H9 (cell line): Measurements from ENCODE around the gene SLC22A2. TPM values are rescaled to one million over a fixed set of nuclear protein-coding genes. Genes with fewer than 3 reads are reported as not detected.

Source experiments
- DNase-seq: peaks from one replicate; pipeline ENCODE4 v3.0.0-alpha.2; 2017
- H2AFZ ChIP-seq: one replicate; pipeline ENCODE4 v1.6.1; 2013; ENCODE audit warnings: mild to moderate bottlenecking, low read length, control low read depth, moderate library complexity
- H2AK5ac ChIP-seq: 2 replicates; pipeline ENCODE4 v1.6.1; 2013; ENCODE audit warnings: low read length, control low read depth, mixed read lengths; ENCODE audit not compliant: insufficient read length
- H2BK120ac ChIP-seq: one replicate; pipeline ENCODE4 v1.6.1; 2013; ENCODE audit warnings: low read depth, mild to moderate bottlenecking, low read length, control low read depth, inconsistent platforms; ENCODE audit not compliant: poor library complexity, severe bottlenecking
- H2BK12ac ChIP-seq: 2 replicates; pipeline ENCODE4 v1.6.1; 2013; ENCODE audit warnings: low read length, control low read depth, mixed read lengths, low read depth; ENCODE audit not compliant: insufficient read length
- H2BK15ac ChIP-seq: 2 replicates; pipeline ENCODE4 v1.6.1; 2013; ENCODE audit warnings: low read depth, low read length, control low read depth
- H2BK20ac ChIP-seq: one replicate; pipeline ENCODE4 v1.6.1; 2013; ENCODE audit warnings: low read depth, mild to moderate bottlenecking, low read length, control low read depth, inconsistent platforms; ENCODE audit not compliant: poor library complexity, severe bottlenecking
- H2BK5ac ChIP-seq: 2 replicates; pipeline ENCODE4 v1.6.1; 2013; ENCODE audit warnings: low read length, control low read depth, mixed read lengths; ENCODE audit not compliant: insufficient read length
- H3K14ac ChIP-seq: 2 replicates; pipeline ENCODE4 v1.6.1; 2013; ENCODE audit warnings: low read length, control low read depth; ENCODE audit not compliant: insufficient read depth
- H3K18ac ChIP-seq: 2 replicates; pipeline ENCODE4 v1.6.1; 2013; ENCODE audit warnings: low read depth, mild to moderate bottlenecking, mixed read lengths, low read length, control low read depth; ENCODE audit not compliant: insufficient read length
- H3K23ac ChIP-seq: 2 replicates; pipeline ENCODE4 v1.6.1; 2013; ENCODE audit warnings: low read length, control low read depth, mixed read lengths, low read depth; ENCODE audit not compliant: insufficient read length
- H3K23me2 ChIP-seq: 2 replicates; pipeline ENCODE4 v1.6.1; 2013; ENCODE audit warnings: low read depth, mild to moderate bottlenecking, mixed read lengths, low read length, control low read depth; ENCODE audit not compliant: insufficient read length, poor library complexity, severe bottlenecking
- H3K27ac ChIP-seq: 2 replicates; pipeline ENCODE4 v1.5.1; 2013; ENCODE audit warnings: low read length, control low read depth, mixed read lengths, low read depth; ENCODE audit not compliant: insufficient read length
- H3K27me3 ChIP-seq: 2 replicates; pipeline ENCODE4 v1.6.1; 2013; ENCODE audit warnings: low read length, control low read depth, inconsistent platforms; ENCODE audit not compliant: insufficient read depth
- H3K4ac ChIP-seq: 2 replicates; pipeline ENCODE4 v1.6.1; 2013; ENCODE audit warnings: low read depth, mild to moderate bottlenecking, control low read depth, inconsistent platforms, low read length, moderate library complexity
- H3K4me1 ChIP-seq: 2 replicates; pipeline ENCODE4 v1.6.1; 2013; ENCODE audit warnings: low read length, control low read depth, inconsistent platforms; ENCODE audit not compliant: insufficient read depth
- H3K4me2 ChIP-seq: 2 replicates; pipeline ENCODE4 v1.6.1; 2013; ENCODE audit warnings: low read length, control low read depth, mixed read lengths; ENCODE audit not compliant: insufficient read length, insufficient read depth
- H3K56ac ChIP-seq: 2 replicates; pipeline ENCODE4 v1.6.1; 2013; ENCODE audit warnings: low read depth, mild to moderate bottlenecking, mixed read lengths, low read length, control low read depth; ENCODE audit not compliant: insufficient read length
- H3K79me1 ChIP-seq: 2 replicates; pipeline ENCODE4 v1.6.1; 2013; ENCODE audit warnings: low read depth, mild to moderate bottlenecking, moderate library complexity, low read length, control low read depth, inconsistent platforms; ENCODE audit not compliant: insufficient read depth, poor library complexity, severe bottlenecking
- H3K79me2 ChIP-seq: 2 replicates; pipeline ENCODE4 v1.6.1; 2013; ENCODE audit warnings: low read length, control low read depth, inconsistent platforms; ENCODE audit not compliant: insufficient read depth
- H3K9ac ChIP-seq: 2 replicates; pipeline ENCODE4 v1.6.1; 2013; ENCODE audit warnings: low read length, control low read depth, mixed read lengths; ENCODE audit not compliant: insufficient read length; ENCODE audit errors: extremely low read depth
- H3K9me3 ChIP-seq: one replicate; pipeline ENCODE4 v1.6.1; 2013; ENCODE audit warnings: low read depth, low read length, inconsistent platforms; ENCODE audit not compliant: control insufficient read depth
- H3T11ph ChIP-seq: one replicate; pipeline ENCODE4 v1.6.1; 2013; ENCODE audit warnings: mild to moderate bottlenecking, low read length, control low read depth, inconsistent platforms
- H4K20me1 ChIP-seq: one replicate; pipeline ENCODE4 v1.6.1; 2013; ENCODE audit not compliant: control insufficient read depth, insufficient read length, insufficient read depth
- H4K5ac ChIP-seq: 2 replicates; pipeline ENCODE4 v1.6.1; 2013; ENCODE audit warnings: low read depth, mild to moderate bottlenecking, mixed read lengths, low read length, control low read depth; ENCODE audit not compliant: insufficient read length
- H4K8ac ChIP-seq: replicated peaks from 2 replicates; pipeline ENCODE4 v1.6.1; 2013; ENCODE audit warnings: low read length, control low read depth, mixed read lengths, low read depth; ENCODE audit not compliant: insufficient read length
- H4K91ac ChIP-seq: 2 replicates; pipeline ENCODE4 v1.6.1; 2013; ENCODE audit warnings: low read depth, mild to moderate bottlenecking, moderate library complexity, mixed read lengths, low read length, control low read depth; ENCODE audit not compliant: insufficient read length
- H3K27ac Mint-ChIP-seq, 3 experiments: 2 replicates in 2 of 3; 3 replicates in 1 of 3; pipeline ENCODE4 v1.8.0; 2020 to 2021; ENCODE audit warnings: mixed read lengths in 3 of 3, mild to moderate bottlenecking in 1 of 3, moderate library complexity in 1 of 3
- H3K27me3 Mint-ChIP-seq: 2 replicates; pipeline ENCODE4 v1.8.0; 2021; ENCODE audit warnings: low read depth, mild to moderate bottlenecking, moderate library complexity, mixed read lengths
- H3K36me3 Mint-ChIP-seq, 3 experiments: 2 replicates in 2 of 3; 3 replicates in 1 of 3; pipeline ENCODE4 v1.8.0; 2020 to 2021; ENCODE audit warnings: low read depth in 3 of 3, mixed read lengths in 3 of 3; ENCODE audit not compliant: insufficient read depth in 1 of 3
- H3K4me1 Mint-ChIP-seq, 2 experiments: 2 replicates each; pipeline ENCODE4 v1.8.0; 2020; ENCODE audit warnings: mixed read lengths in 2 of 2
- H3K4me3 Mint-ChIP-seq, 2 experiments: 2 replicates in 1 of 2; 3 replicates in 1 of 2; pipeline ENCODE4 v1.8.0; 2020 to 2021; ENCODE audit warnings: mild to moderate bottlenecking in 2 of 2, mixed read lengths in 2 of 2, moderate library complexity in 1 of 2
- H3K9me3 Mint-ChIP-seq, 2 experiments: 2 replicates in 1 of 2; 3 replicates in 1 of 2; pipeline ENCODE4 v1.8.0; 2020; ENCODE audit warnings: mild to moderate bottlenecking in 2 of 2, mixed read lengths in 2 of 2, moderate library complexity in 1 of 2
- CTCF ChIP-seq: fragments of 200-600 bp; sonication (generic); conservative IDR thresholded peaks from 3 replicates; pipeline ENCODE4 v1.8.0; 2021; ENCODE audit warnings: antibody characterized with exemption, mild to moderate bottlenecking
- WGBS: extraction: QIAGEN DNeasy Blood & Tissue Kit; methylation state at CpG from one replicate; pipeline ENCODE4 v1.1.7; 2013; ENCODE audit warnings: missing lambda C conversion rate, low lambda C conversion rate, mixed read lengths; ENCODE audit not compliant: insufficient read length; ENCODE audit errors: extremely low coverage; 5-methylcytosine and 5-hydroxymethylcytosine counted together
- total RNA-seq: library from RNA; stranded (reverse); gene quantifications from 2 replicates; pipeline ENCODE4 v1.2.1, GENCODE V29; 2021

Gene SLC22A2
- total RNA-seq, 1 experiment from 2014 or later: 1.0 TPM

DNA sequence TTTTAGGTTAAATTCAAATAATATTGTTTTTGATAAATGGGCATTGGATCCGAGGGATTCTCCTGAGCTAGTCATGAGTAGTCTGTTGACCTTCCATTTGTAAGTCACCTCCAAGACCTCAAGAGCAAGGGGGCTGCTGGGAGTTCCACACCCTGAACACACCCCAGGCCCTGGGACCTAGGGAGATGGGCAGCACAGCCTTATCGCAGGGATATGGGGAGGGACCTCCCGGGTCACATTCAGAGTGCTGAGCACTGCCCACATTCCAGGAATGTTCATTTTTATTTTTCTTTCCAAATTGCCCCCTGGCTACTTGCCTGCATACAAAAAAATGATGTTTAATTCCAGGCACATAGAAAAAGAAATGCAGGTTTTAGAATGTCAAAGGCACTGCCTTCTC, 55.5 kb downstream of the SLC22A2 start:
- H3K79me2 ChIP-seq: no peaks in the 10 kb centered on the region
- H2BK20ac ChIP-seq: no peak overlapping the region
- TF ChIP-seq CTCF: no peak
- H3K4me3 Mint-ChIP-seq: no peak overlapping the region
- no peak overlapping the region for H3K9ac ChIP-seq
- H2BK5ac ChIP-seq: no peak overlapping the region
- WGBS: no CpG with 5 or more reads among the region's 3 CpGs
- H3K27me3 Mint-ChIP-seq: no peaks in the 10 kb centered on the region
- H4K91ac ChIP-seq: no peak overlapping the region
- no peaks in the 10 kb centered on the region for H4K20me1 ChIP-seq
- H3K4me1 Mint-ChIP-seq: peaks cover 0 to 2% of the 10 kb centered on the region in 2 experiments; a peak in 1 of 4 replicates
- H3K27me3 ChIP-seq: no peaks in the 10 kb centered on the region
- H3K18ac ChIP-seq: no peak overlapping the region
- H3K23me2 ChIP-seq: no peaks in the 10 kb centered on the region
- H2BK12ac ChIP-seq: no peak overlapping the region
- H4K8ac ChIP-seq: no peak overlapping the region
- no peaks in the 10 kb centered on the region for H3K4me1 ChIP-seq
- H3K56ac ChIP-seq: no peak overlapping the region
- H3K14ac ChIP-seq: no peak overlapping the region
- H3K79me1 ChIP-seq: no peaks in the 10 kb centered on the region
- no peak overlapping the region for H3K27ac Mint-ChIP-seq
- H3K36me3 Mint-ChIP-seq: peaks cover 17 to 21% (median 20%) of the 10 kb centered on the region in 3 experiments
- H2AK5ac ChIP-seq: no peak overlapping the region
- H3K9me3 ChIP-seq: peaks cover 18% of the 10 kb centered on the region
- no peak overlapping the region for H3K27ac ChIP-seq
- H4K5ac ChIP-seq: no peak overlapping the region
- peaks cover 16 to 20% of the 10 kb centered on the region in 2 experiments for H3K9me3 Mint-ChIP-seq
- H3T11ph ChIP-seq: no peak overlapping the region
- H3K4me2 ChIP-seq: no peak overlapping the region
- no peak overlapping the region for H2AFZ ChIP-seq
- H3K23ac ChIP-seq: no peak overlapping the region
- H2BK15ac ChIP-seq: no peak overlapping the region
- no peak for DNase-seq
- H3K4ac ChIP-seq: no peak overlapping the region
- no peak overlapping the region for H2BK120ac ChIP-seq
